Keratinocyte (primary cell): Measurements from ENCODE around the gene IL4R. TPM values are rescaled to one million over a fixed set of nuclear protein-coding genes. Genes with fewer than 3 reads are reported as not detected.

Source experiments
- DNase-seq: peaks from one replicate; pipeline ENCODE4 v3.0.0-alpha.2; 2011; ENCODE audit warnings: low read depth, missing footprints, low spot score
- FAIRE-seq: peaks from 2 replicates; lab custom pipeline; 2011; peaks lifted over from hg19 to GRCh38; lab: Jason Lieb, UNC
- H2AFZ ChIP-seq: 2 replicates; pipeline ENCODE4 v1.6.0; 2012; ENCODE audit warnings: low read length, control low read depth, inconsistent platforms; ENCODE audit not compliant: control insufficient read depth
- H3K27ac ChIP-seq: 2 replicates; pipeline ENCODE4 v1.5.1; 2011; ENCODE audit warnings: low read length; ENCODE audit not compliant: control insufficient read depth, insufficient read depth
- H3K27me3 ChIP-seq: 3 replicates; pipeline ENCODE4 v1.6.0; 2011; ENCODE audit warnings: low read length; ENCODE audit not compliant: control insufficient read depth, insufficient read depth; ENCODE audit errors: extremely low read depth
- H3K36me3 ChIP-seq, 2 experiments: 2 replicates in 1 of 2; 3 replicates in 1 of 2; pipeline ENCODE4 v1.5.1; 2011; ENCODE audit warnings: low read length in 2 of 2, mild to moderate bottlenecking in 1 of 2; ENCODE audit not compliant: control insufficient read depth in 2 of 2, insufficient read depth in 2 of 2; ENCODE audit errors: extremely low read depth in 1 of 2
- H3K4me1 ChIP-seq: 3 replicates; pipeline ENCODE4 v1.5.1; 2011; ENCODE audit warnings: low read length; ENCODE audit not compliant: control insufficient read depth, insufficient read depth; ENCODE audit errors: extremely low read depth
- H3K4me2 ChIP-seq: 3 replicates; pipeline ENCODE4 v1.6.0; 2011; ENCODE audit warnings: low read depth, low read length; ENCODE audit not compliant: control insufficient read depth, insufficient read depth; ENCODE audit errors: extremely low read depth
- H3K4me3 ChIP-seq, 3 experiments: fragments of 200-600 bp in 1 of 3; sonication (generic) in 1 of 3; 2 replicates in 2 of 3; 3 replicates in 1 of 3; pipeline ENCODE4 v1.5.1; 2011 to 2016; ENCODE audit warnings: low read length in 3 of 3, mild to moderate bottlenecking in 3 of 3, control low read depth in 2 of 3, inconsistent platforms in 1 of 3, low read depth in 1 of 3, mixed read lengths in 1 of 3, mixed run types in 1 of 3, moderate library complexity in 1 of 3; ENCODE audit not compliant: control insufficient read depth in 2 of 3, insufficient read depth in 2 of 3; ENCODE audit errors: extremely low read depth in 1 of 3
- H3K79me2 ChIP-seq: 2 replicates; pipeline ENCODE4 v1.6.0; 2012; ENCODE audit warnings: low read length; ENCODE audit not compliant: control insufficient read depth, insufficient read depth
- H3K9ac ChIP-seq: 3 replicates; pipeline ENCODE4 v1.6.0; 2011; ENCODE audit warnings: low read length; ENCODE audit not compliant: control insufficient read depth, insufficient read depth; ENCODE audit errors: extremely low read depth
- H3K9me1 ChIP-seq: 3 replicates; pipeline ENCODE4 v1.6.0; 2011; ENCODE audit warnings: low read length; ENCODE audit not compliant: control insufficient read depth, insufficient read depth; ENCODE audit errors: extremely low read depth
- H3K9me3 ChIP-seq: 2 replicates; pipeline ENCODE4 v1.5.1; 2012; ENCODE audit warnings: low read depth, low read length; ENCODE audit not compliant: control insufficient read depth
- H4K20me1 ChIP-seq: 3 replicates; pipeline ENCODE4 v1.6.0; 2011; ENCODE audit warnings: low read length; ENCODE audit not compliant: control insufficient read depth, insufficient read depth; ENCODE audit errors: extremely low read depth
- CTCF ChIP-seq, 3 experiments: IDR thresholded peaks in 1 of 3; conservative IDR thresholded peaks in 1 of 3; optimal IDR thresholded peaks in 1 of 3; 2 replicates in 2 of 3; 3 replicates in 1 of 3; pipeline versions ENCODE3 to v1.5.1; 2011; ENCODE audit warnings: low read length in 3 of 3, mild to moderate bottlenecking in 3 of 3, moderate library complexity in 2 of 3, control low read depth in 1 of 3, inconsistent platforms in 1 of 3; ENCODE audit not compliant: insufficient read depth in 2 of 3; ENCODE audit errors: extremely low read depth in 1 of 3
- EZH2 ChIP-seq: IDR thresholded peaks from one replicate; pipeline ENCODE4 v1.6.1; 2012; ENCODE audit warnings: inconsistent platforms, mild to moderate bottlenecking, low read length, moderate library complexity
- dilution Hi-C: fragments of 300-500 bp; cut with MboI; formaldehyde crosslinking; loops from one replicate; pipeline ENCODE4 v1.7.0; 2020; ENCODE audit warnings: low sequenced_read_pairs; ENCODE audit not compliant: extremely low pct_ligation_motif_present
- polyA plus RNA-seq, 5 experiments: library from polyadenylated mRNA; depleted of rRNA in 3 of 5; stranded (reverse) in 3 of 5; stranded (forward) in 1 of 5; unstranded in 1 of 5; fragments of >200 nt; gene quantifications; 1 replicate in 1 of 5; 2 replicates in 3 of 5; 3 replicates in 1 of 5; pipeline versions ENCODE4 v1.2.1 to v1.2.3, GENCODE V29; 2011 to 2012; ENCODE audit warnings: missing spikeins in 2 of 5, low read depth in 1 of 5, low replicate concordance in 1 of 5

IL4R gene
- polyA plus RNA-seq, 1 donor (not counting 4 experiments of a cell fraction or from before 2014, with no cell fraction given): 60.5 TPM

GRCh38 chr16:27334192-27334764, 20.5 kb downstream of the IL4R start:
- H2AFZ ChIP-seq: no peak overlapping the region
- H3K9ac ChIP-seq: no peak overlapping the region
- H3K4me1 ChIP-seq: no peaks in the 10 kb centered on the region
- no peaks in the 10 kb centered on the region for H3K9me1 ChIP-seq
- H3K4me2 ChIP-seq: no peak overlapping the region
- H3K9me3 ChIP-seq: no peaks in the 10 kb centered on the region
- H3K4me3 ChIP-seq: no peak overlapping the region
- no peaks in the 10 kb centered on the region for H3K27me3 ChIP-seq
- no peak for TF ChIP-seq CTCF (optimal IDR thresholded peaks at IDR 0.05 in 1 of 3, IDR thresholded peaks at IDR 0.05 in 1 of 3, conservative IDR thresholded peaks at IDR 0.05 in 1 of 3; ENCODE audit: extremely low read depth in 1 of 3, insufficient read depth in 2 of 3, low read length in 3 of 3)
- TF ChIP-seq EZH2: no peak
- dilution Hi-C loops: no loop called here
- H4K20me1 ChIP-seq: peaks cover 6% of the 10 kb centered on the region
- no peak for DNase-seq
- no peak for FAIRE-seq
- peaks cover 83% of the 10 kb centered on the region for H3K79me2 ChIP-seq
- peaks cover 29 to 30% of the 10 kb centered on the region in 2 experiments for H3K36me3 ChIP-seq
- H3K27ac ChIP-seq: no peak overlapping the region

- FAIRE-seq (no peak), DNase-seq (no peak)
- dilution Hi-C loops: no loop called here
- Histone ChIP-seq H4K20me1 (peaks cover 6% of the 10 kb centered on the region), H3K27ac (no peak overlapping the region), H2AFZ (no peak overlapping the region), H3K27me3 (no peaks in the 10 kb centered on the region), H3K9me3 (no peaks in the 10 kb centered on the region), H3K36me3 (peaks cover 31 to 32% of the 10 kb centered on the region in 2 experiments), H3K9ac (no peak overlapping the region), H3K4me3 (no peak overlapping the region), H3K9me1 (no peaks in the 10 kb centered on the region), H3K79me2 (peaks cover 81% of the 10 kb centered on the region), H3K4me1 (no peaks in the 10 kb centered on the region), H3K4me2 (no peak overlapping the region)
- TF ChIP-seq EZH2: no peak
- no peak for TF ChIP-seq CTCF (optimal IDR thresholded peaks at IDR 0.05 in 1 of 3, IDR thresholded peaks at IDR 0.05 in 1 of 3, conservative IDR thresholded peaks at IDR 0.05 in 1 of 3; ENCODE audit: extremely low read depth in 1 of 3, insufficient read depth in 2 of 3, low read length in 3 of 3)
Measured at GRCh38 chr16:27334838-27335237, 21.1 kb downstream of the IL4R start.
